Retinal pigment epithelial cell (primary cell): ENCODE results near the gene SSC5D.

Experiments
- DNase-seq: peaks from one replicate; pipeline ENCODE4 v3.0.0-alpha.2; 2010; ENCODE audit warnings: low read depth
- H3K4me3 ChIP-seq: 2 replicates; pipeline ENCODE4 v1.5.1; 2011; ENCODE audit warnings: mild to moderate bottlenecking, low read length, control low read depth, moderate library complexity
- TF ChIP-seq, protein P1 (sequence below): conservative IDR thresholded peaks from 2 replicates; pipeline ENCODE4 v1.5.1; 2011; ENCODE audit warnings: low read depth, low read length, control low read depth, inconsistent platforms

Gene SSC5D

DNA sequence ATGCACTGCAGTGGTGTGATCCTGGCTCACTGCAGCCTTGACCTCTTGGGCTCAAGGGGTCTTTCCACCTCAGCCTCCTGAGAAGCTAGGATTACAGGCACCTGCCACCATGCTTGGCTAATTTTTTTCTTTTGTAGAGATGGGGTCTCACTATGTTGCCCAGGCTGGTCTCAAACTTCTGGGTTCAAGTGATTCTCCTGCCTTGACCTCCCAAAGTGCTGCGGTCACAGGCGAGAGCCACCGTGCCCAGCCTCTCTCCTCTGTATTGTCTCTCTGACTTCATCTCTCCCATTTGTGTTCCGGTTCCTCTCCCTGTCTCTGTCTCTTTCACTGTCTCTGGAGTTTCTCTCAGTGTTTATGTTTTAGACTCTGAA is 22.0 kb upstream of the SSC5D start:
- DNase-seq, result no peak
- TF ChIP-seq, protein P1, sequence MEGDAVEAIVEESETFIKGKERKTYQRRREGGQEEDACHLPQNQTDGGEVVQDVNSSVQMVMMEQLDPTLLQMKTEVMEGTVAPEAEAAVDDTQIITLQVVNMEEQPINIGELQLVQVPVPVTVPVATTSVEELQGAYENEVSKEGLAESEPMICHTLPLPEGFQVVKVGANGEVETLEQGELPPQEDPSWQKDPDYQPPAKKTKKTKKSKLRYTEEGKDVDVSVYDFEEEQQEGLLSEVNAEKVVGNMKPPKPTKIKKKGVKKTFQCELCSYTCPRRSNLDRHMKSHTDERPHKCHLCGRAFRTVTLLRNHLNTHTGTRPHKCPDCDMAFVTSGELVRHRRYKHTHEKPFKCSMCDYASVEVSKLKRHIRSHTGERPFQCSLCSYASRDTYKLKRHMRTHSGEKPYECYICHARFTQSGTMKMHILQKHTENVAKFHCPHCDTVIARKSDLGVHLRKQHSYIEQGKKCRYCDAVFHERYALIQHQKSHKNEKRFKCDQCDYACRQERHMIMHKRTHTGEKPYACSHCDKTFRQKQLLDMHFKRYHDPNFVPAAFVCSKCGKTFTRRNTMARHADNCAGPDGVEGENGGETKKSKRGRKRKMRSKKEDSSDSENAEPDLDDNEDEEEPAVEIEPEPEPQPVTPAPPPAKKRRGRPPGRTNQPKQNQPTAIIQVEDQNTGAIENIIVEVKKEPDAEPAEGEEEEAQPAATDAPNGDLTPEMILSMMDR, result no peak
- H3K4me3 ChIP-seq, result no peak overlapping the region

DNA sequence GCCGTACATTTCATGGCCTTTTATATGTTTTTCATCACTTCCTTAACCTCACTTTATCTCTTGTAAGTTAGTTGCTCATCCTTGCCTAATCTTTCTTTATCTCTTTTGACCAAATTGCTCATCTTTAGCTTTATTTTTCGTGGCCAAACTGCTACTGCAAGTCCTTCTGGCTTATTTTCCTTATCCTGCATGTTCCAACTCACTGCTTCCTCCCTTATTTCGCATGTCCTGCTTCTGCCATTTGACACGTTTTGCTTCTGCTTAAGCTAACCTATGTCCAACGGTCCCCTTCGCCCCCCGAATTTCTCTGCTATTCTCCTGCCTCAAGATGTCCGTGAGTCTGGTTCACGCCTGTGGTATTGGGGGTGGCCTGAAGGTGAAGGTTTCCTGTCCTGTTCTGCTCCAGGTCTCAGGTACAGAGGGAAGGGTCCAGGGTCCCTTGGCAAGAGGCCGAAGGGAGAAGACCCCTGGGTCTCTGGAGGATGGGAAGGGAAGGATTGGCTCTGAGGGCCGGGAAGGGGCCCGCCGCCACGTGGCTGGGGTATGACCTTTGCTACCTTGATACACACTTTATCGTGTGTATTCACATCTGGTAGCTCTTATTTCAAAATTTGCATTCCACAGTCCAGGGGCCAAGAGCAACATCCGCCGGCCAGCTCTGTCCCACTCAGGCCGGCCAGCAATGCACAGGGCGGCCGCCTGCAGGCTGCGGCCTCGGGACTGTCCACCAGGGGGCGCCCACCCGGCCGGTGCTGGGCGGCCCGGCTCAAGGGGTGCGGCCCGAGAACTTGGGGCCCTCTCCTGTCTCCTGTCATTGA is 20.8 kb upstream of the SSC5D start:
- no peak overlapping the region for H3K4me3 ChIP-seq
- DNase-seq, result no peak
- TF ChIP-seq, protein P1, result peak; percentile 84

GRCh38 chr19:55468054-55468393 is 20.2 kb upstream of the SSC5D start:
- TF ChIP-seq, protein P1, result no peak
- no peak for DNase-seq
- H3K4me3 ChIP-seq, result no peak overlapping the region

DNA sequence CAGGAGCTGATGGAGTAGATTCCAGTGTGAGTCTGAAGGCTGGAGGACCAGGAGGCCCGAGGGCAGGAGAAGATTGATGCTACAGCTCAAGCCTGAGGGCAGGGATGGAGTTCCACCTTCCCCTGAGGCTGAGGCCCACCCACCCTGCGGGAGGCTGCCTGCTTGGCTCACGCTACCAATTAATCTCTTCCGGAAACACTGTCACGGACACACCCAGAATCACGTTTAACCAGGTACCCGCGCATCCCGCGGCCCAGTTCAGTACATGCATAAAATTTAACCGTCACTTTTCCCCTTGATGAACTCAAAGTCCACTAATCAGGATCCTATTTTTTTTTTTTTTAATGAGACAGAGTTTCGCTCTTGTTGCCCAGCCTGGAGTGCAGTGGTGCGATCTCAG is 17.0 kb upstream of the SSC5D start:
- H3K4me3 ChIP-seq, result no peak overlapping the region
- no peak for DNase-seq
- TF ChIP-seq, protein P1, result no peak

DNA sequence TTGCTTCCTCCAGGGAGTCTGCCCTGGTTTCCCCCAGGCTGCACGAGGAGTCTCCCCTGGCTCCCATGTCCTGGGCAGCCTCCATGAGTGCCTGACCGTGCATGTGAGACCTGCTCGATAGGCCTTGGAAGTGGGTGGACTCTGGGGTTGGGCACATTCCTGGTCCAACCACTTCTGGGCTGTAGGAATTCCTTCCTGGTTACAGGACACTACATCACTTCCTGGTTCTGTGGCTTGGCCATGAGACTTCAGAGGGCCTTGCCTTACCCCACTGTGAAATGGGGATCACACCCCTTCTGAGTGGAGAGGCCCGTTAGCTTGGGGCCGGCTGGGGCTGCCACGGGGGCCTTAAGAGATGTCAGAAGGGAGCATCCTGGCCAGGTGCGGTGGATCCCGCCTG is 15.8 kb upstream of the SSC5D start:
- no peak overlapping the region for H3K4me3 ChIP-seq
- no peak for DNase-seq
- TF ChIP-seq, protein P1, result no peak

GRCh38 chr19:55473225-55474012 is 14.8 kb upstream of the SSC5D start:
- H3K4me3 ChIP-seq, result no peak overlapping the region
- DNase-seq, result no peak
- TF ChIP-seq, protein P1, result no peak
